HCT116 (cell line): ENCODE results near the gene TIMM21. TPM values are rescaled to one million over a fixed set of nuclear protein-coding genes. Genes with fewer than 3 reads are reported as not detected.

ENCODE experiments used
- ATAC-seq: fragments of 200-7000 bp; cut with Tn5 transposase; 2 replicates; pipeline ENCODE4 v1.9.1; 2020; ENCODE audit warnings: mild to moderate bottlenecking, moderate library complexity
- BruUV-seq: library from RNA; stranded (reverse); fragments of 400-500 nt; replicated peaks from 2 replicates; lab custom pipeline; 2021; lab: Mats Ljungman, UMichigan
- CTCF ChIA-PET: fragments of 300-600 bp; sonication (Branson Sonifier 250); formaldehyde crosslinking; loops from one replicate; lab custom pipeline; 2021; ENCODE audit warnings: antibody characterized with exemption; lab: Charles Lee
- POLR2A ChIA-PET: fragments of 300-600, 350-600 bp; sonication (Branson Sonifier 250); formaldehyde crosslinking; loops from one replicate; lab custom pipeline; 2021; ENCODE audit warnings: antibody characterized with exemption; lab: Charles Lee
- RAD21 ChIA-PET, 2 experiments: fragments of 300-600 bp; sonication (Branson Sonifier 250); formaldehyde crosslinking; loops; one replicate each; lab custom pipeline; 2023; ENCODE audit warnings: low total read pairs in 2 of 2; ENCODE audit not compliant: uncharacterized antibody in 2 of 2, unreplicated experiment in 2 of 2, low non-redundant PET in 1 of 2; lab: Charles Lee
- DNase-seq: peaks from one replicate; pipeline ENCODE4 v3.0.0-alpha.2; 2010; ENCODE audit warnings: low read depth, low spot score
- H2AFZ ChIP-seq: fragments of 200-600 bp; shearing (Covaris generic), sonication (generic); 2 replicates; pipeline ENCODE4 v1.6.1; 2017; ENCODE audit warnings: low read depth, mixed run types, mixed read lengths, antibody characterized with exemption, low read length; ENCODE audit not compliant: poor library complexity, severe bottlenecking
- H3K27ac ChIP-seq: 2 replicates; pipeline ENCODE4 v1.5.1; 2012; ENCODE audit warnings: low read depth, low read length
- H3K27me3 ChIP-seq: fragments of 200-600 bp; sonication (generic); 2 replicates; pipeline ENCODE4 v1.6.1; 2016; ENCODE audit warnings: mixed run types, low read length, mixed read lengths; ENCODE audit not compliant: insufficient read depth
- H3K36me3 ChIP-seq, 2 experiments: fragments of 200-500 bp in 1 of 2; fragments of 200-600 bp in 1 of 2; sonication (Bioruptor generic) in 1 of 2; sonication (generic) in 1 of 2; 2 replicates each; pipeline versions ENCODE4 v1.5.1 to v1.6.1; 2014 to 2016; ENCODE audit warnings: low read length in 2 of 2, inconsistent platforms in 1 of 2, mixed read lengths in 1 of 2, mixed run types in 1 of 2; ENCODE audit not compliant: insufficient read depth in 2 of 2, control insufficient read depth in 1 of 2
- H3K4me1 ChIP-seq, 2 experiments: fragments of 200-600 bp in 1 of 2; sonication (generic) in 1 of 2; 2 replicates each; pipeline versions ENCODE4 v1.5.1 to v1.6.1; 2012 to 2017; ENCODE audit warnings: low read length in 2 of 2, inconsistent platforms in 1 of 2, mild to moderate bottlenecking in 1 of 2, mixed read lengths in 1 of 2, mixed run types in 1 of 2, moderate library complexity in 1 of 2; ENCODE audit not compliant: insufficient read depth in 2 of 2, control insufficient read depth in 1 of 2
- H3K4me2 ChIP-seq: fragments of 200-600 bp; sonication (generic); 2 replicates; pipeline ENCODE4 v1.6.1; 2017; ENCODE audit warnings: mixed run types, low read length, mixed read lengths
- H3K4me3 ChIP-seq, 2 experiments: fragments of 200-600 bp in 1 of 2; sonication (generic) in 1 of 2; replicated peaks in 1 of 2; 2 replicates each; pipeline ENCODE4 v1.5.1; 2011 to 2016; ENCODE audit warnings: low read length in 2 of 2, control low read depth in 1 of 2, low read depth in 1 of 2, mild to moderate bottlenecking in 1 of 2, mixed read lengths in 1 of 2, mixed run types in 1 of 2
- H3K79me2 ChIP-seq: fragments of 200-600 bp; sonication (generic); 2 replicates; pipeline ENCODE4 v1.6.1; 2017; ENCODE audit warnings: mild to moderate bottlenecking, mixed run types, low read length, moderate library complexity, mixed read lengths; ENCODE audit not compliant: insufficient read depth
- H3K9ac ChIP-seq: fragments of 200-600 bp; sonication (generic); 2 replicates; pipeline ENCODE4 v1.6.1; 2016; ENCODE audit warnings: low read length, mixed read lengths
- H3K9me2 ChIP-seq: fragments of 200-600 bp; sonication (generic), shearing (Covaris generic); 2 replicates; pipeline ENCODE4 v1.6.1; 2017; ENCODE audit warnings: mixed run types, mild to moderate bottlenecking, moderate library complexity; ENCODE audit not compliant: insufficient read depth
- H3K9me3 ChIP-seq, 2 experiments: fragments of 200-500 bp in 1 of 2; fragments of 200-600 bp in 1 of 2; sonication (Bioruptor generic) in 1 of 2; sonication (generic) in 1 of 2; 2 replicates each; pipeline ENCODE4 v1.6.1; 2014 to 2017; ENCODE audit warnings: low read length in 2 of 2, mixed read lengths in 2 of 2, inconsistent platforms in 1 of 2, low read depth in 1 of 2, mild to moderate bottlenecking in 1 of 2, mixed run types in 1 of 2, moderate library complexity in 1 of 2; ENCODE audit not compliant: control insufficient read depth in 1 of 2, insufficient read depth in 1 of 2
- H4K20me1 ChIP-seq: fragments of 200-600 bp; sonication (generic), shearing (Covaris generic); 2 replicates; pipeline ENCODE4 v1.6.1; 2017; ENCODE audit warnings: mixed run types, mild to moderate bottlenecking, moderate library complexity; ENCODE audit not compliant: insufficient read depth
- CBX3 ChIP-seq: IDR thresholded peaks from 2 replicates; pipeline ENCODE4 v1.6.1; 2012; ENCODE audit warnings: low read depth
- CEBPB ChIP-seq: IDR thresholded peaks from 2 replicates; pipeline ENCODE4 v1.6.1; 2012; ENCODE audit warnings: low read depth
- EGR1 ChIP-seq: IDR thresholded peaks from 2 replicates; pipeline ENCODE4 v1.6.1; 2012; ENCODE audit warnings: low read depth
- ELF1 ChIP-seq: IDR thresholded peaks from 2 replicates; pipeline ENCODE4 v1.6.1; 2012; ENCODE audit warnings: low read depth, borderline replicate concordance
- FOSL1 ChIP-seq: IDR thresholded peaks from 2 replicates; pipeline ENCODE4 v1.6.1; 2012; ENCODE audit warnings: low read depth
- JUND ChIP-seq: IDR thresholded peaks from 2 replicates; pipeline ENCODE4 v1.6.1; 2012
- POLR2AphosphoS5 ChIP-seq: IDR thresholded peaks from 2 replicates; pipeline ENCODE4 v1.6.1; 2011; ENCODE audit warnings: mild to moderate bottlenecking, low read depth, low read length, moderate library complexity
- SIN3A ChIP-seq: IDR thresholded peaks from 2 replicates; pipeline ENCODE4 v1.6.1; 2012; ENCODE audit warnings: low read depth
- SRF ChIP-seq: IDR thresholded peaks from 2 replicates; pipeline ENCODE4 v1.6.1; 2012; ENCODE audit warnings: low read depth
- TCF7L2 ChIP-seq: IDR thresholded peaks from 2 replicates; pipeline ENCODE4 v1.7.0; 2011; ENCODE audit warnings: borderline replicate concordance, inconsistent platforms; ENCODE audit not compliant: insufficient read depth, insufficient read length; ENCODE audit errors: extremely low read depth
- ZFX ChIP-seq: fragments of 450-650 bp; IDR thresholded peaks from 2 replicates; pipeline ENCODE4 v1.6.1; 2017
- ZNF274 ChIP-seq: fragments of 200-500 bp; sonication (Bioruptor generic); IDR thresholded peaks from 2 replicates; pipeline ENCODE4 v1.6.1; 2014; ENCODE audit warnings: mild to moderate bottlenecking, low read depth, low read length, inconsistent platforms
- intact Hi-C: fragments of 100-400 bp; cut with micrococcal nuclease; formaldehyde crosslinking; loops from 2 replicates; pipeline ENCODE4 v1.10.0; 2022
- total RNA-seq: library from RNA; stranded (reverse); gene quantifications from one replicate; pipeline ENCODE4 v1.2.1, GENCODE V29; 2021; ENCODE audit not compliant: unreplicated experiment
- TF ChIP-seq, protein P1 (sequence below), 3 experiments: fragments of 200-600 bp in 1 of 3; sonication (generic) in 1 of 3; IDR thresholded peaks in 2 of 3; conservative IDR thresholded peaks in 1 of 3; 2 replicates each; pipeline ENCODE4 v1.5.1; 2012 to 2017; ENCODE audit warnings: low read depth in 2 of 3, low read length in 2 of 3, antibody characterized with exemption in 1 of 3, borderline replicate concordance in 1 of 3, control low read depth in 1 of 3, mild to moderate bottlenecking in 1 of 3, mixed read lengths in 1 of 3, mixed run types in 1 of 3, moderate library complexity in 1 of 3; ENCODE audit not compliant: insufficient read depth in 1 of 3
- TF ChIP-seq, protein P2 (sequence below): IDR thresholded peaks from 2 replicates; pipeline ENCODE4 v1.6.1; 2012
- TF ChIP-seq, protein P3 (sequence below): IDR thresholded peaks from 2 replicates; pipeline ENCODE4 v1.6.1; 2012
- TF ChIP-seq, protein P4 (sequence below): IDR thresholded peaks from 2 replicates; pipeline ENCODE4 v1.6.1; 2011; ENCODE audit warnings: mild to moderate bottlenecking, low read length, moderate library complexity; ENCODE audit not compliant: insufficient replicate concordance; ENCODE audit errors: extremely low read depth

Gene TIMM21
- total RNA-seq, 1 experiment from 2014 or later: 33.3 TPM

DNA sequence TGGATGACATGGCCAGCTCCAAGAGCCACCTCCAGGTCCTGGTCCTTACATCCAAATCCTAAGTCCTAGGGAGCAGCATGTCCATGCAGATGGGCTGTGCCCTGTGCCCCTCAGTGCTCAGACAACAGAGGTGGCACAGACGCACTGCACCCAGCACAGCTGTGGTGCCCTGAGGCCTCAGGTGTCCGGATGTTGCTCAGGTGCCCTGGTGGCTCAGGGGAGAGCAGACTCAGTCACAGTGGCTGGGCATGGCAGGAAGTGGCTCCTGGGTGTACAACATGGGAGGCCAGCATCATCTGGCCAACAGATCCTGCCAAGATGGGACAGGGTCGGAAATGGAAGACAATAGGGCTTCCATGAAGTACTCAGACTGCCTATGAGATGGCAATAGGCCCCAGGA lies 50.1 kb downstream of the TIMM21 start:
- H3K27ac ChIP-seq: no peak overlapping the region
- peaks cover 0 to 4% of the 10 kb centered on the region in 2 experiments; a peak in 1 of 4 replicates for H3K4me1 ChIP-seq
- POLR2A ChIA-PET: no interaction called here
- H3K9me2 ChIP-seq: no peaks in the 10 kb centered on the region
- no peak overlapping the region for H3K9ac ChIP-seq
- BruUV-seq: no TSS peak
- ATAC-seq: no peak
- CTCF ChIA-PET: interaction anchor here (1.3 to 2.4 kb wide), 4 partner anchors 140 to 353 kb away, joined by 5 to 21 read pairs (median 7); no protein-coding TSS in a partner anchor
- H3K36me3 ChIP-seq: no peaks in the 10 kb centered on the region
- no peaks in the 10 kb centered on the region for H4K20me1 ChIP-seq
- DNase-seq: no peak
- no peaks in the 10 kb centered on the region; the same call in 1 of the 2 replicates for H3K27me3 ChIP-seq
- H3K79me2 ChIP-seq: no peaks in the 10 kb centered on the region
- H3K4me3 ChIP-seq: no peak overlapping the region
- H3K9me3 ChIP-seq: no peaks in the 10 kb centered on the region
- intact Hi-C loops: loop anchor here (5.0 kb wide), 2 partner anchors 89 to 279 kb away; no protein-coding TSS in a partner anchor
- H2AFZ ChIP-seq: no peak overlapping the region
- RAD21 ChIA-PET: no interaction called here
- no peak overlapping the region for H3K4me2 ChIP-seq
- TF ChIP-seq CEBPB (no peak), CBX3 (no peak), JUND (no peak), TCF7L2 (no peak), POLR2AphosphoS5 (no peak), SRF (no peak), EGR1 (no peak), SIN3A (no peak), FOSL1 (no peak), ZNF274 (no peak), ZFX (no peak), ELF1 (no peak)
- TF ChIP-seq, protein P1, sequence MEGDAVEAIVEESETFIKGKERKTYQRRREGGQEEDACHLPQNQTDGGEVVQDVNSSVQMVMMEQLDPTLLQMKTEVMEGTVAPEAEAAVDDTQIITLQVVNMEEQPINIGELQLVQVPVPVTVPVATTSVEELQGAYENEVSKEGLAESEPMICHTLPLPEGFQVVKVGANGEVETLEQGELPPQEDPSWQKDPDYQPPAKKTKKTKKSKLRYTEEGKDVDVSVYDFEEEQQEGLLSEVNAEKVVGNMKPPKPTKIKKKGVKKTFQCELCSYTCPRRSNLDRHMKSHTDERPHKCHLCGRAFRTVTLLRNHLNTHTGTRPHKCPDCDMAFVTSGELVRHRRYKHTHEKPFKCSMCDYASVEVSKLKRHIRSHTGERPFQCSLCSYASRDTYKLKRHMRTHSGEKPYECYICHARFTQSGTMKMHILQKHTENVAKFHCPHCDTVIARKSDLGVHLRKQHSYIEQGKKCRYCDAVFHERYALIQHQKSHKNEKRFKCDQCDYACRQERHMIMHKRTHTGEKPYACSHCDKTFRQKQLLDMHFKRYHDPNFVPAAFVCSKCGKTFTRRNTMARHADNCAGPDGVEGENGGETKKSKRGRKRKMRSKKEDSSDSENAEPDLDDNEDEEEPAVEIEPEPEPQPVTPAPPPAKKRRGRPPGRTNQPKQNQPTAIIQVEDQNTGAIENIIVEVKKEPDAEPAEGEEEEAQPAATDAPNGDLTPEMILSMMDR (IDR thresholded peaks at IDR 0.05 in 2 of 3, conservative IDR thresholded peaks at IDR 0.05 in 1 of 3; ENCODE audit: borderline replicate concordance in 1 of 3, insufficient read depth in 1 of 3, low read depth in 2 of 3, low read length in 2 of 3): no peak
- TF ChIP-seq, protein P2, sequence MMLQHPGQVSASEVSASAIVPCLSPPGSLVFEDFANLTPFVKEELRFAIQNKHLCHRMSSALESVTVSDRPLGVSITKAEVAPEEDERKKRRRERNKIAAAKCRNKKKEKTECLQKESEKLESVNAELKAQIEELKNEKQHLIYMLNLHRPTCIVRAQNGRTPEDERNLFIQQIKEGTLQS: no peak
- TF ChIP-seq, protein P3, sequence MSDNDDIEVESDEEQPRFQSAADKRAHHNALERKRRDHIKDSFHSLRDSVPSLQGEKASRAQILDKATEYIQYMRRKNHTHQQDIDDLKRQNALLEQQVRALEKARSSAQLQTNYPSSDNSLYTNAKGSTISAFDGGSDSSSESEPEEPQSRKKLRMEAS: no peak
- TF ChIP-seq, protein P4, sequence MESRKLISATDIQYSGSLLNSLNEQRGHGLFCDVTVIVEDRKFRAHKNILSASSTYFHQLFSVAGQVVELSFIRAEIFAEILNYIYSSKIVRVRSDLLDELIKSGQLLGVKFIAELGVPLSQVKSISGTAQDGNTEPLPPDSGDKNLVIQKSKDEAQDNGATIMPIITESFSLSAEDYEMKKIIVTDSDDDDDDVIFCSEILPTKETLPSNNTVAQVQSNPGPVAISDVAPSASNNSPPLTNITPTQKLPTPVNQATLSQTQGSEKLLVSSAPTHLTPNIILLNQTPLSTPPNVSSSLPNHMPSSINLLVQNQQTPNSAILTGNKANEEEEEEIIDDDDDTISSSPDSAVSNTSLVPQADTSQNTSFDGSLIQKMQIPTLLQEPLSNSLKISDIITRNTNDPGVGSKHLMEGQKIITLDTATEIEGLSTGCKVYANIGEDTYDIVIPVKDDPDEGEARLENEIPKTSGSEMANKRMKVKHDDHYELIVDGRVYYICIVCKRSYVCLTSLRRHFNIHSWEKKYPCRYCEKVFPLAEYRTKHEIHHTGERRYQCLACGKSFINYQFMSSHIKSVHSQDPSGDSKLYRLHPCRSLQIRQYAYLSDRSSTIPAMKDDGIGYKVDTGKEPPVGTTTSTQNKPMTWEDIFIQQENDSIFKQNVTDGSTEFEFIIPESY: no peak
